NT2/D1 (cell line): Measurements from ENCODE around the gene CABLES2.

ENCODE experiments used
- SUZ12 ChIP-seq: IDR thresholded peaks from 2 replicates; pipeline ENCODE4 v1.6.1; 2011; ENCODE audit not compliant: insufficient read length, insufficient read depth; ENCODE audit errors: extremely low read depth
- YY1 ChIP-seq: IDR thresholded peaks from 2 replicates; pipeline ENCODE4 v1.6.1; 2011; ENCODE audit not compliant: insufficient read length, insufficient read depth
- ZNF274 ChIP-seq: IDR thresholded peaks from 2 replicates; pipeline ENCODE4 v1.6.1; 2011; ENCODE audit warnings: mild to moderate bottlenecking, low read depth, low read length

GRCh38 chr20:62448788-62449187, 41.7 kb upstream of the CABLES2 start:
- TF ChIP-seq SUZ12 (no peak), ZNF274 (no peak), YY1 (no peak)
